Panc1 (cell line): ENCODE measurements around the gene DENND1B. TPM values are rescaled to one million over a fixed set of nuclear protein-coding genes. Genes with fewer than 3 reads are reported as not detected.

Source experiments
- ATAC-seq: fragments of 200-7000 bp; cut with Tn5 transposase; 2 replicates; pipeline ENCODE4 v1.9.1; 2020; ENCODE audit warnings: mild to moderate bottlenecking, moderate library complexity
- BruUV-seq: library from RNA; stranded (reverse); fragments of 400-500 nt; replicated peaks from 2 replicates; lab custom pipeline; 2021; lab: Mats Ljungman, UMichigan
- CTCF ChIA-PET: fragments of 300-600 bp; sonication (Branson Sonifier 250); formaldehyde crosslinking; loops from one replicate; lab custom pipeline; 2022; ENCODE audit warnings: antibody characterized with exemption; lab: Charles Lee
- POLR2A ChIA-PET: fragments of 300-600 bp; sonication (Branson Sonifier 250); formaldehyde crosslinking; loops from one replicate; lab custom pipeline; 2022; ENCODE audit warnings: antibody characterized with exemption; lab: Charles Lee
- DNase-seq: peaks from one replicate; pipeline ENCODE4 v3.0.0-alpha.2; 2010; ENCODE audit warnings: low read depth, low spot score
- H3K27ac ChIP-seq: 2 replicates; pipeline ENCODE4 v1.5.1; 2011; ENCODE audit warnings: mild to moderate bottlenecking, low read length, inconsistent platforms
- H3K27me3 ChIP-seq: fragments of 200-500 bp; sonication (Bioruptor generic); 2 replicates; pipeline ENCODE4 v1.6.0; 2014; ENCODE audit warnings: low read length, inconsistent platforms; ENCODE audit not compliant: control insufficient read depth, insufficient read depth
- H3K36me3 ChIP-seq: fragments of 200-500 bp; sonication (Bioruptor generic); 2 replicates; pipeline ENCODE4 v1.5.1; 2014; ENCODE audit warnings: inconsistent platforms, mild to moderate bottlenecking, low read length, moderate library complexity; ENCODE audit not compliant: control insufficient read depth, insufficient read depth
- H3K4me1 ChIP-seq: 2 replicates; pipeline ENCODE4 v1.5.1; 2011; ENCODE audit warnings: inconsistent platforms, mild to moderate bottlenecking, low read length, moderate library complexity; ENCODE audit not compliant: control insufficient read depth, insufficient read depth
- H3K4me3 ChIP-seq, 2 experiments: 2 replicates each; pipeline ENCODE4 v1.5.1; 2011 to 2012; ENCODE audit warnings: low read depth in 2 of 2, low read length in 2 of 2, mild to moderate bottlenecking in 2 of 2, inconsistent platforms in 1 of 2, moderate library complexity in 1 of 2
- H3K9me3 ChIP-seq: fragments of 200-500 bp; sonication (Bioruptor generic); 2 replicates; pipeline ENCODE4 v1.5.1; 2014; ENCODE audit warnings: low read depth, mild to moderate bottlenecking, inconsistent platforms, low read length, moderate library complexity; ENCODE audit not compliant: control insufficient read depth, insufficient read depth
- POLR2AphosphoS5 ChIP-seq: IDR thresholded peaks from 2 replicates; pipeline ENCODE4 v1.6.1; 2012; ENCODE audit warnings: mild to moderate bottlenecking, low read depth, low read length, moderate library complexity
- SIN3A ChIP-seq: IDR thresholded peaks from 2 replicates; pipeline ENCODE4 v1.6.1; 2012; ENCODE audit warnings: low read depth, mild to moderate bottlenecking, low read length, moderate library complexity, borderline replicate concordance; ENCODE audit not compliant: insufficient read depth
- TCF7L2 ChIP-seq: IDR thresholded peaks from 2 replicates; pipeline ENCODE4 v1.6.1; 2011; ENCODE audit warnings: mild to moderate bottlenecking, low read depth, low read length, inconsistent platforms
- in situ Hi-C: cut with HindIII; loops from 2 replicates; pipeline ENCODE4 v1.10.0; 2016; ENCODE audit warnings: low sequenced_read_pairs, low pct_unique_long_range_greater_than_20kb
- intact Hi-C: fragments of 100-400 bp; cut with micrococcal nuclease; formaldehyde crosslinking; loops from one replicate; pipeline ENCODE4 v1.10.0; 2022; ENCODE audit not compliant: unreplicated experiment
- total RNA-seq: library from RNA; stranded (reverse); gene quantifications from one replicate; pipeline ENCODE4 v1.2.1, GENCODE V29; 2021; ENCODE audit not compliant: unreplicated experiment
- TF ChIP-seq, protein P1 (sequence below): fragments of 450-650 bp; IDR thresholded peaks from 2 replicates; pipeline ENCODE4 v1.5.1; 2017; ENCODE audit warnings: mild to moderate bottlenecking
- TF ChIP-seq, protein P2 (sequence below), 2 experiments: IDR thresholded peaks; 2 replicates each; pipeline ENCODE4 v1.6.1; 2011 to 2012; ENCODE audit warnings: low read depth in 2 of 2, control low read depth in 1 of 2, low read length in 1 of 2, mild to moderate bottlenecking in 1 of 2, moderate library complexity in 1 of 2; ENCODE audit not compliant: insufficient read depth in 1 of 2

The DENND1B gene
- total RNA-seq, 1 experiment from 2014 or later = 7.7 TPM

DNA sequence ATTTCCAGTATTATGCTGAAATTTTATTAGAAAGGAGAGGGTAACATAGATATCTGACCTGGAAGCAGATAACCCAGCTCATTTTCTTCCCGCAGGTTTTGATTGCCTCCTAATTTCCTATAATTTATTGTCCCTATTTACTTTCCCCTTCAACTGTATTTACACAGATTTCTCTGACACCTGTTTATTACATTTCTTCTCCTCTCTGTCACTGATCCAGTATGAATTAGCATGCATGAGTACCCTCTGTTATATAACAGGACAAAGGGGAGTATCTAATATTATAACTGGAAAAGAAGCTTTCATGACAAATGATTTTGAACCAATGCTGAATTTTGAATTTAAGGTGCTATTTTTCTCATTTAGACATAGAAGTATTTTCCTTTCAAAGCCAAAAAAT lies 37.4 kb downstream of the DENND1B start:
- BruUV-seq = no TSS peak
- H3K27me3 ChIP-seq = no peaks in the 10 kb centered on the region
- in situ Hi-C loops = no loop called here
- ChIA-PET CTCF (no interaction called here), POLR2A (no interaction called here)
- no peak for ATAC-seq
- H3K4me3 ChIP-seq = no peak overlapping the region
- H3K4me1 ChIP-seq = no peaks in the 10 kb centered on the region
- H3K9me3 ChIP-seq = no peaks in the 10 kb centered on the region
- intact Hi-C loops = no loop called here
- H3K36me3 ChIP-seq = no peaks in the 10 kb centered on the region
- TF ChIP-seq, protein P1, sequence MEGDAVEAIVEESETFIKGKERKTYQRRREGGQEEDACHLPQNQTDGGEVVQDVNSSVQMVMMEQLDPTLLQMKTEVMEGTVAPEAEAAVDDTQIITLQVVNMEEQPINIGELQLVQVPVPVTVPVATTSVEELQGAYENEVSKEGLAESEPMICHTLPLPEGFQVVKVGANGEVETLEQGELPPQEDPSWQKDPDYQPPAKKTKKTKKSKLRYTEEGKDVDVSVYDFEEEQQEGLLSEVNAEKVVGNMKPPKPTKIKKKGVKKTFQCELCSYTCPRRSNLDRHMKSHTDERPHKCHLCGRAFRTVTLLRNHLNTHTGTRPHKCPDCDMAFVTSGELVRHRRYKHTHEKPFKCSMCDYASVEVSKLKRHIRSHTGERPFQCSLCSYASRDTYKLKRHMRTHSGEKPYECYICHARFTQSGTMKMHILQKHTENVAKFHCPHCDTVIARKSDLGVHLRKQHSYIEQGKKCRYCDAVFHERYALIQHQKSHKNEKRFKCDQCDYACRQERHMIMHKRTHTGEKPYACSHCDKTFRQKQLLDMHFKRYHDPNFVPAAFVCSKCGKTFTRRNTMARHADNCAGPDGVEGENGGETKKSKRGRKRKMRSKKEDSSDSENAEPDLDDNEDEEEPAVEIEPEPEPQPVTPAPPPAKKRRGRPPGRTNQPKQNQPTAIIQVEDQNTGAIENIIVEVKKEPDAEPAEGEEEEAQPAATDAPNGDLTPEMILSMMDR = no peak
- TF ChIP-seq SIN3A (no peak), TCF7L2 (no peak)
- no peak overlapping the region for H3K27ac ChIP-seq
- no peak for DNase-seq

DNA sequence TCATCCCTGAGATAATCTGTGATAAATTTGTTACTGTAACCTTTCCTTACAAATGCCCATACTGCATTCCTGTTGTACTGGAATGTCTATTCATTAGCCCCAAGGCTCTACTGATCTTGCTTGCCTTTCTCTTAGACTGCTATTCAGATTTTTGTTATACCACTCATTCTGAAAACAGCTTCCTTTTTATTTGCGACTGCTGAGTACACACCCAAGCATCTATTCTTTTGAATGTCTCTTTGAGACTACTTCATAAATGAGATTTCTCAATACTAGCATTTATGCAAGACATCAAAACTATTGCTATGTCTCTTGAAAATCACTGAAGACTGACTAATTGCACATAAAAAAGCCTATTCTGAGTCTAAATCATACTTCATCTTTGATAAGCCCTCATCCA lies 38.6 kb downstream of the DENND1B start:
- Histone ChIP-seq H3K4me1 (no peaks in the 10 kb centered on the region), H3K4me3 (no peak overlapping the region), H3K9me3 (no peaks in the 10 kb centered on the region), H3K27me3 (no peaks in the 10 kb centered on the region), H3K36me3 (no peaks in the 10 kb centered on the region), H3K27ac (no peak overlapping the region)
- DNase-seq (no peak), ATAC-seq (no peak)
- ChIA-PET POLR2A (no interaction called here), CTCF (no interaction called here)
- BruUV-seq = no TSS peak
- in situ Hi-C loops (no loop called here), intact Hi-C loops (no loop called here)
- TF ChIP-seq, protein P2, sequence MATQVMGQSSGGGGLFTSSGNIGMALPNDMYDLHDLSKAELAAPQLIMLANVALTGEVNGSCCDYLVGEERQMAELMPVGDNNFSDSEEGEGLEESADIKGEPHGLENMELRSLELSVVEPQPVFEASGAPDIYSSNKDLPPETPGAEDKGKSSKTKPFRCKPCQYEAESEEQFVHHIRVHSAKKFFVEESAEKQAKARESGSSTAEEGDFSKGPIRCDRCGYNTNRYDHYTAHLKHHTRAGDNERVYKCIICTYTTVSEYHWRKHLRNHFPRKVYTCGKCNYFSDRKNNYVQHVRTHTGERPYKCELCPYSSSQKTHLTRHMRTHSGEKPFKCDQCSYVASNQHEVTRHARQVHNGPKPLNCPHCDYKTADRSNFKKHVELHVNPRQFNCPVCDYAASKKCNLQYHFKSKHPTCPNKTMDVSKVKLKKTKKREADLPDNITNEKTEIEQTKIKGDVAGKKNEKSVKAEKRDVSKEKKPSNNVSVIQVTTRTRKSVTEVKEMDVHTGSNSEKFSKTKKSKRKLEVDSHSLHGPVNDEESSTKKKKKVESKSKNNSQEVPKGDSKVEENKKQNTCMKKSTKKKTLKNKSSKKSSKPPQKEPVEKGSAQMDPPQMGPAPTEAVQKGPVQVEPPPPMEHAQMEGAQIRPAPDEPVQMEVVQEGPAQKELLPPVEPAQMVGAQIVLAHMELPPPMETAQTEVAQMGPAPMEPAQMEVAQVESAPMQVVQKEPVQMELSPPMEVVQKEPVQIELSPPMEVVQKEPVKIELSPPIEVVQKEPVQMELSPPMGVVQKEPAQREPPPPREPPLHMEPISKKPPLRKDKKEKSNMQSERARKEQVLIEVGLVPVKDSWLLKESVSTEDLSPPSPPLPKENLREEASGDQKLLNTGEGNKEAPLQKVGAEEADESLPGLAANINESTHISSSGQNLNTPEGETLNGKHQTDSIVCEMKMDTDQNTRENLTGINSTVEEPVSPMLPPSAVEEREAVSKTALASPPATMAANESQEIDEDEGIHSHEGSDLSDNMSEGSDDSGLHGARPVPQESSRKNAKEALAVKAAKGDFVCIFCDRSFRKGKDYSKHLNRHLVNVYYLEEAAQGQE (IDR thresholded peaks at IDR 0.05; ENCODE audit: insufficient read depth in 1 of 2, low read depth in 2 of 2, low read length in 1 of 2) = no peak
- TF ChIP-seq TCF7L2 = no peak
- TF ChIP-seq, protein P1 = no peak
- no peak for TF ChIP-seq POLR2AphosphoS5
- TF ChIP-seq SIN3A = no peak

DNA sequence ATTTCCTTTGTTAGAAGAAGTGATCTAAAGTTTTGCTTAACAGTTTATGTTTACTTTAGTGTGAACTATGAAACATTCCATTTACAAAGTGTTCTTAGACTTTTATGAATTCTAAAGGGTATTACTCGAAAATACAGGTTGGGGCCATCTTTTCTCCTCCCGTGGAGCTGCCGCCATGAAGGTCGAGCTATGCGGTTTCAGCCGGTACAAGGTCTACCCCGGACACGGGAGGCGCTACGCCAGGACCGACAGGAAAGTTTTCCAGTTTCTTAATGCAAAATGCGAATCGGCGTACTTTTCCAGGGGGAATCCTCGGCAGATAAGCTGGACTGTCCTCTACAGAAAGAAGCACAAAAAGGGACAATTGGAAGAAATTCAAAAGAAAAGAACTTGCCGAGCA lies 39.8 kb downstream of the DENND1B start:
- Histone ChIP-seq H3K9me3 (no peaks in the 10 kb centered on the region), H3K27me3 (no peaks in the 10 kb centered on the region), H3K4me1 (no peaks in the 10 kb centered on the region), H3K27ac (no peak overlapping the region), H3K36me3 (no peaks in the 10 kb centered on the region), H3K4me3 (no peak overlapping the region)
- in situ Hi-C loops = no loop called here
- DNase-seq (no peak), ATAC-seq (no peak)
- intact Hi-C loops = no loop called here
- CTCF ChIA-PET = no interaction called here
- POLR2A ChIA-PET = no interaction called here
- BruUV-seq = no TSS peak
- TF ChIP-seq TCF7L2 = no peak
- TF ChIP-seq POLR2AphosphoS5 = no peak
- TF ChIP-seq, protein P2 (IDR thresholded peaks at IDR 0.05; ENCODE audit: insufficient read depth in 1 of 2, low read depth in 2 of 2, low read length in 1 of 2) = no peak
- TF ChIP-seq SIN3A = no peak
- TF ChIP-seq, protein P1 = no peak
